K562 (cell line): ENCODE measurements around the gene CCDC186. TPM values are rescaled to one million over a fixed set of nuclear protein-coding genes. Genes with fewer than 3 reads are reported as not detected.

Experiments
- CHD1 ChIP-seq: fragments of 200-600 bp; sonication (generic); IDR thresholded peaks from one replicate; pipeline ENCODE4 v1.6.1; 2012; ENCODE audit warnings: mild to moderate bottlenecking, moderate library complexity, low read length, inconsistent platforms
- NR1H2 ChIP-seq: sonication (generic); formaldehyde crosslinking; IDR thresholded peaks from 2 replicates; pipeline ENCODE4 v1.4.0; 2020; ENCODE audit warnings: mild to moderate bottlenecking, missing genetic modification reagents
- POLR2G ChIP-seq: fragments of 200-400 bp; formaldehyde crosslinking; IDR thresholded peaks from 2 replicates; pipeline ENCODE4 v1.6.1; 2017; ENCODE audit warnings: low read depth, mild to moderate bottlenecking, antibody characterized with exemption, low read length, moderate library complexity
- POU5F1 ChIP-seq: fragments of 150-350 bp; IDR thresholded peaks from 2 replicates; pipeline ENCODE4 v1.6.1; 2014; ENCODE audit warnings: borderline replicate concordance, low read length, low read depth, mild to moderate bottlenecking; ENCODE audit not compliant: partially characterized antibody
- RBM22 ChIP-seq: fragments of 200-400 bp; formaldehyde crosslinking; IDR thresholded peaks from 2 replicates; pipeline ENCODE4 v1.6.1; 2018; ENCODE audit warnings: low read length, low read depth; ENCODE audit not compliant: poor library complexity, severe bottlenecking
- TEAD4 ChIP-seq, 2 experiments: sonication (generic) in 1 of 2; formaldehyde crosslinking in 1 of 2; IDR thresholded peaks; 2 replicates each; pipeline versions ENCODE4 v1.6.1 to v1.8.0; 2012 to 2022; ENCODE audit warnings: borderline replicate concordance in 1 of 2, inconsistent platforms in 1 of 2, low read length in 1 of 2, mild to moderate bottlenecking in 1 of 2, missing genetic modification reagents in 1 of 2
- ZBED1 ChIP-seq: IDR thresholded peaks from 2 replicates; pipeline ENCODE4 v1.6.1; 2014
- ZHX1 ChIP-seq: fragments of 150-350 bp; conservative IDR thresholded peaks from 2 replicates; pipeline ENCODE4 v1.6.1; 2014; ENCODE audit warnings: low read length
- ZNF407 ChIP-seq: fragments of 450-650 bp; IDR thresholded peaks from 2 replicates; pipeline ENCODE4 v1.6.1; 2016; ENCODE audit warnings: low read depth
- polyA plus RNA-seq, 8 experiments: library from polyadenylated mRNA; depleted of rRNA in 4 of 8; stranded (reverse) in 5 of 8; unstranded in 3 of 8; fragments of >200 nt; fragmentation: Nextera tagmentation in 2 of 8; fragmentation: Illumina TruSeq in 1 of 8; extraction: Ambion mirVana in 2 of 8; extraction: Trizol in 1 of 8; gene quantifications; 2 replicates each; pipeline versions ENCODE4 v1.2.1 to v1.2.3, GENCODE V29; 2011 to 2014; ENCODE audit warnings: inconsistent platforms in 1 of 8, missing spikeins in 1 of 8
- total RNA-seq, 7 experiments: library from RNA; depleted of rRNA in 6 of 7; stranded (reverse); fragments of >200 nt in 6 of 7; fragmentation: Illumina TruSeq in 2 of 7; extraction: Trizol in 2 of 7; gene quantifications; 2 replicates each; pipeline versions ENCODE4 v1.2.1 to v1.2.3, GENCODE V29; 2011 to 2021; ENCODE audit warnings: low replicate concordance in 1 of 7

Gene CCDC186
- total and polyA plus RNA-seq, 9 of the 15 experiments (the other 6 are each of a cell fraction or from before 2014, with no cell fraction given): 2.0 to 7.5 (median 4.7) TPM

GRCh38 chr10:114138581-114138980 lies 35.4 kb downstream of the CCDC186 start (continued):
- TF ChIP-seq RBM22 (no peak), ZNF407 (no peak), NR1H2 (no peak), ZHX1 (no peak), POLR2G (no peak), TEAD4 (IDR thresholded peaks at IDR 0.05; ENCODE audit: low read length) (no peak), TEAD4 (CRISPR knock-in tag; IDR thresholded peaks at IDR 0.05; ENCODE audit: borderline replicate concordance) (no peak), CHD1 (no peak), ZBED1 (no peak), POU5F1 (no peak)
- TF ChIP-seq, all 486 proteins: peak for 0
